Endothelial cell of umbilical vein (primary cell): ENCODE results near the gene RPL35A. TPM values are rescaled to one million over a fixed set of nuclear protein-coding genes. Genes with fewer than 3 reads are reported as not detected.
A peak's percentile ranks its signal among the peaks of the same experiment; 100 is the strongest.
"Not testable (repeated sequence)": the region's sequence is repeated elsewhere in the genome, so short reads cannot be mapped to it uniquely, and the experiment has no call there.

Experiments used
- BruUV-seq: library from RNA; stranded (reverse); fragments of 400-500 nt; replicated peaks from 2 replicates; lab custom pipeline; 2021; lab: Mats Ljungman, UMichigan
- CTCF ChIA-PET: fragments of 300-600, 350-600 bp; sonication (Branson Sonifier 250); formaldehyde crosslinking; loops from one replicate; lab custom pipeline; 2021; ENCODE audit warnings: antibody characterized with exemption, inconsistent platforms; lab: Charles Lee
- POLR2A ChIA-PET: fragments of 300-600, 350-600 bp; sonication (Branson Sonifier 250); formaldehyde crosslinking; loops from one replicate; lab custom pipeline; 2021; ENCODE audit warnings: antibody characterized with exemption, inconsistent platforms; lab: Charles Lee
- DNase-seq: peaks from one replicate; pipeline ENCODE4 v3.0.0-alpha.2; 2011; ENCODE audit warnings: low read depth, low spot score
- FAIRE-seq: peaks from 2 replicates; lab custom pipeline; 2011; peaks lifted over from hg19 to GRCh38; lab: Jason Lieb, UNC
- H2AFZ ChIP-seq: 2 replicates; pipeline ENCODE4 v1.6.0; 2012; ENCODE audit warnings: low read depth, low read length, control low read depth, inconsistent platforms
- H3K27ac ChIP-seq: 2 replicates; pipeline ENCODE4 v1.5.1; 2011; ENCODE audit warnings: low read depth, mild to moderate bottlenecking, control low read depth, low read length, moderate library complexity; ENCODE audit not compliant: insufficient read depth
- H3K27me3 ChIP-seq, 2 experiments: 2 replicates each; pipeline versions ENCODE4 v1.6.0 to v1.6.1; 2011; ENCODE audit warnings: low read length in 2 of 2, mixed read lengths in 1 of 2; ENCODE audit not compliant: control insufficient read depth in 2 of 2, insufficient read depth in 2 of 2
- H3K36me3 ChIP-seq, 2 experiments: 2 replicates in 1 of 2; 3 replicates in 1 of 2; pipeline ENCODE4 v1.5.1; 2011; ENCODE audit warnings: low read length in 2 of 2, mild to moderate bottlenecking in 1 of 2, moderate library complexity in 1 of 2; ENCODE audit not compliant: control insufficient read depth in 2 of 2, insufficient read depth in 2 of 2; ENCODE audit errors: extremely low read depth in 1 of 2
- H3K4me1 ChIP-seq: 3 replicates; pipeline ENCODE4 v1.5.1; 2011; ENCODE audit warnings: mild to moderate bottlenecking, low read length; ENCODE audit not compliant: control insufficient read depth, insufficient read depth; ENCODE audit errors: extremely low read depth
- H3K4me2 ChIP-seq: 2 replicates; pipeline ENCODE4 v1.6.1; 2011; ENCODE audit warnings: low read length, control low read depth, mixed read lengths; ENCODE audit not compliant: insufficient read depth
- H3K4me3 ChIP-seq, 3 experiments: fragments of 200-600 bp in 1 of 3; sonication (generic), shearing (Covaris generic) in 1 of 3; replicated peaks in 1 of 3; 2 replicates each; pipeline ENCODE4 v1.5.1; 2011 to 2016; ENCODE audit warnings: control low read depth in 3 of 3, low read length in 3 of 3, mild to moderate bottlenecking in 2 of 3, inconsistent platforms in 1 of 3, low read depth in 1 of 3, moderate library complexity in 1 of 3; ENCODE audit not compliant: insufficient read depth in 1 of 3
- H3K79me2 ChIP-seq: 2 replicates; pipeline ENCODE4 v1.6.0; 2012; ENCODE audit warnings: low read length, inconsistent platforms; ENCODE audit not compliant: control insufficient read depth, insufficient read depth
- H3K9ac ChIP-seq: replicated peaks from 2 replicates; pipeline ENCODE3; 2011; ENCODE audit warnings: low read length, control low read depth; ENCODE audit not compliant: insufficient read depth; ENCODE audit errors: extremely low read depth
- H3K9me1 ChIP-seq: replicated peaks from 3 replicates; pipeline ENCODE4 v1.6.0; 2011; ENCODE audit warnings: mild to moderate bottlenecking, low read length; ENCODE audit not compliant: control insufficient read depth, insufficient read depth; ENCODE audit errors: extremely low read depth
- H3K9me3 ChIP-seq: replicated peaks from 2 replicates; pipeline ENCODE4 v1.5.1; 2012; ENCODE audit warnings: low read length, inconsistent platforms; ENCODE audit not compliant: control insufficient read depth, insufficient read depth
- H4K20me1 ChIP-seq: replicated peaks from 2 replicates; pipeline ENCODE3; 2011; ENCODE audit warnings: mild to moderate bottlenecking, low read length; ENCODE audit not compliant: control insufficient read depth, insufficient read depth; ENCODE audit errors: extremely low read depth
- FOS ChIP-seq: IDR thresholded peaks from 2 replicates; pipeline ENCODE4 v1.6.1; 2011; ENCODE audit warnings: mild to moderate bottlenecking, low read length, moderate library complexity, borderline replicate concordance; ENCODE audit not compliant: insufficient read depth
- JUN ChIP-seq: IDR thresholded peaks from 2 replicates; pipeline ENCODE4 v1.6.1; 2011; ENCODE audit warnings: borderline replicate concordance, low read depth; ENCODE audit not compliant: insufficient read length, insufficient read depth
- POLR2AphosphoS5 ChIP-seq: IDR thresholded peaks from 2 replicates; pipeline ENCODE4 v1.6.1; 2012; ENCODE audit warnings: low read depth, mild to moderate bottlenecking, control low read depth, low read length, moderate library complexity; ENCODE audit not compliant: insufficient read depth
- dilution Hi-C: fragments of 300-500 bp; cut with MboI; formaldehyde crosslinking; loops from one replicate; pipeline ENCODE4 v1.15.0; 2019; ENCODE audit warnings: low sequenced_read_pairs; ENCODE audit not compliant: extremely low pct_ligation_motif_present
- intact Hi-C: fragments of 100-400 bp; cut with micrococcal nuclease; formaldehyde crosslinking; loops from one replicate; pipeline ENCODE4 v1.10.0; 2022
- polyA plus RNA-seq, 4 experiments: library from polyadenylated mRNA; depleted of rRNA in 3 of 4; stranded (reverse) in 3 of 4; unstranded in 1 of 4; fragments of >200 nt; gene quantifications; 2 replicates each; pipeline versions ENCODE4 v1.2.1 to v1.2.3, GENCODE V29; 2011 to 2012; ENCODE audit warnings: missing spikeins in 1 of 4
- total RNA-seq: library from RNA; stranded (reverse); gene quantifications from 2 replicates; pipeline ENCODE4 v1.2.3, GENCODE V29; 2021
- TF ChIP-seq, protein P1 (sequence below), 2 donors: IDR thresholded peaks; 1 replicate in 1 of 2; 2 replicates in 1 of 2; pipeline ENCODE4 v1.5.1; 2011; ENCODE audit warnings: low read length in 2 of 2, mild to moderate bottlenecking in 2 of 2, moderate library complexity in 2 of 2, control low read depth in 1 of 2, inconsistent platforms in 1 of 2, low read depth in 1 of 2; ENCODE audit not compliant: insufficient read depth in 1 of 2; ENCODE audit errors: extremely low read depth in 1 of 2

RPL35A gene
- total and polyA plus RNA-seq, 2 donors (not counting 3 experiments of a cell fraction or from before 2014, with no cell fraction given): 566 to 1,094 TPM

DNA sequence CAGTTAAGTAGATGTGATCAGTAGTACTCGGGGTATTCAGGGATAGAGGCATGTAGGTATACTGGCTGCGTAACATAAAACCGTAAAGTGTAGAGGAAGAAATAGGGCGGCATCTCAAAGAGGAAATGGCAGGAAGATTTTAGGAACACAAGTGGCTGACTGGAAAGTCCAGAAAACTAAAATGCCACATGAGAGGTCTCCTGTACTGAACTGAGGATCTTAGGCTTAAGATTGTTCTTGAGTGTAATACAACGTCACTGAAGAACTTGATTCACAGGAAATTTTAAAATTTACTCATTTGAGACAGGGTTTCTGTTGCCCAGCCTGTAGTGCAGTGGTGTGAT, 7.8 kb downstream of the RPL35A start:
- Histone ChIP-seq H3K4me1 (peaks cover 25% of the 10 kb centered on the region), H3K36me3 (peaks cover 21 to 28% of the 10 kb centered on the region in 2 experiments), H4K20me1 (peaks cover 2% of the 10 kb centered on the region), H3K9me1 (no peaks in the 10 kb centered on the region), H3K27me3 (no peaks in the 10 kb centered on the region), H3K79me2 (peaks cover 20% of the 10 kb centered on the region), H3K4me2 (no peak overlapping the region), H3K9ac (no peak overlapping the region), H2AFZ (no peak overlapping the region), H3K9me3 (no peaks in the 10 kb centered on the region), H3K27ac (no peak overlapping the region), H3K4me3 (no peak overlapping the region)
- FAIRE-seq: no peak
- dilution Hi-C loops (no loop called here), intact Hi-C loops (no loop called here)
- ChIA-PET CTCF (no interaction called here), POLR2A (interaction anchor here (0.7 kb wide), 1 partner anchor 12 kb away, joined by 4 read pairs; no protein-coding TSS in a partner anchor)
- no peak for DNase-seq
- TF ChIP-seq POLR2AphosphoS5: peak; percentile 21
- TF ChIP-seq FOS: no peak
- TF ChIP-seq JUN: no peak
- BruUV-seq: no TSS peak

DNA sequence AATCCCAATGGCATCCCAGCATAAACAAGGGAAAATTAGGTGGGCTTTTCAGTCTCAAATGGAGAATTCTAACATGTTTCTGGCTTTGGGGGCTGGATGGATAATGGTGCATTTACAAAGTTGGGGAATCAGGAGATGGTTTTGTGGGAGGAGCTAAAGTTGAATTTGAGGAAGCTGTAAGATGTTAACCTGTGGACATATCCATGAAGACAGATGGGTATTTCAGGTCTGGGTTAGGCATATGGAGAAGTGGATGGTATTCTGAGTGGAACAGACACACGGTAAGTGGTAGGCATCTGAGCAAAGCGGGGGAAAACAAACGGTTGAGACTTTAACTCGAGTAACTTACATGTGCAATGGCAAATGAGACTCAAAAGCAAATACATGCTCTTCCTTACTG, 8.4 kb downstream of the RPL35A start:
- POLR2A ChIA-PET: interaction anchor here (0.7 kb wide), 1 partner anchor 12 kb away, joined by 4 read pairs; no protein-coding TSS in a partner anchor
- peaks cover 20% of the 10 kb centered on the region for H3K4me1 ChIP-seq
- dilution Hi-C loops: no loop called here
- H3K79me2 ChIP-seq: peaks cover 14% of the 10 kb centered on the region
- H3K9me3 ChIP-seq: no peaks in the 10 kb centered on the region
- DNase-seq (no peak), FAIRE-seq (no peak)
- no peak overlapping the region for H3K27ac ChIP-seq
- intact Hi-C loops: no loop called here
- H2AFZ ChIP-seq: no peak overlapping the region
- H4K20me1 ChIP-seq: peaks cover 2% of the 10 kb centered on the region
- H3K4me2 ChIP-seq: no peak overlapping the region
- H3K9me1 ChIP-seq: no peaks in the 10 kb centered on the region
- H3K27me3 ChIP-seq: no peaks in the 10 kb centered on the region
- no peak overlapping the region for H3K4me3 ChIP-seq
- H3K9ac ChIP-seq: no peak overlapping the region
- TF ChIP-seq, protein P1, sequence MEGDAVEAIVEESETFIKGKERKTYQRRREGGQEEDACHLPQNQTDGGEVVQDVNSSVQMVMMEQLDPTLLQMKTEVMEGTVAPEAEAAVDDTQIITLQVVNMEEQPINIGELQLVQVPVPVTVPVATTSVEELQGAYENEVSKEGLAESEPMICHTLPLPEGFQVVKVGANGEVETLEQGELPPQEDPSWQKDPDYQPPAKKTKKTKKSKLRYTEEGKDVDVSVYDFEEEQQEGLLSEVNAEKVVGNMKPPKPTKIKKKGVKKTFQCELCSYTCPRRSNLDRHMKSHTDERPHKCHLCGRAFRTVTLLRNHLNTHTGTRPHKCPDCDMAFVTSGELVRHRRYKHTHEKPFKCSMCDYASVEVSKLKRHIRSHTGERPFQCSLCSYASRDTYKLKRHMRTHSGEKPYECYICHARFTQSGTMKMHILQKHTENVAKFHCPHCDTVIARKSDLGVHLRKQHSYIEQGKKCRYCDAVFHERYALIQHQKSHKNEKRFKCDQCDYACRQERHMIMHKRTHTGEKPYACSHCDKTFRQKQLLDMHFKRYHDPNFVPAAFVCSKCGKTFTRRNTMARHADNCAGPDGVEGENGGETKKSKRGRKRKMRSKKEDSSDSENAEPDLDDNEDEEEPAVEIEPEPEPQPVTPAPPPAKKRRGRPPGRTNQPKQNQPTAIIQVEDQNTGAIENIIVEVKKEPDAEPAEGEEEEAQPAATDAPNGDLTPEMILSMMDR (IDR thresholded peaks at IDR 0.05; ENCODE audit: extremely low read depth in 1 of 2, insufficient read depth in 1 of 2, low read depth in 1 of 2, low read length in 2 of 2): no peak
- no peak for TF ChIP-seq FOS
- H3K36me3 ChIP-seq: peaks cover 19 to 28% of the 10 kb centered on the region in 2 experiments
- CTCF ChIA-PET: no interaction called here
- BruUV-seq: no TSS peak

DNA sequence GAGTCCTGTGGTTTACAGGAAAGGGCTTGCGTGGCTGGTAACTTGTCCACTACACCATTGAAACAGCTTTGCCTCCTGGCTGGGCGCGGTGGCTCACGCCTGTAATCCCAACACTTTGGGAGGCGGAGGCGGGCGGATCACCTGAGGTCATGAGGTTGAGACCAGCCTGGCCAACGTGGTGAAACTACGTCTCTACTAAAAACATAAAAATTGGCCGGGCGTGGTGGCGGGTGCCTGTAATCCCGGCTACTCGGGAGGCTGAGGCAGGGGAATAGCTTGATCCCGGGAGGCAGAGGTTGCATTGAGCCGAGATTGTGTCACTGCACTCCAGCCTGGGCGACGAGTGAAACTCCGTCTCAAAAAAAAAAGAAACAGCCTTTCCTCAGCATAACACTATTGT, 8.9 kb downstream of the RPL35A start:
- H3K27ac ChIP-seq, H3K4me3 ChIP-seq, H4K20me1 ChIP-seq, H3K9me3 ChIP-seq, H3K79me2 ChIP-seq, H3K9me1 ChIP-seq, FAIRE-seq, H3K27me3 ChIP-seq, H2AFZ ChIP-seq, DNase-seq, H3K9ac ChIP-seq, POLR2A ChIA-PET, BruUV-seq, dilution Hi-C loops, CTCF ChIA-PET, intact Hi-C loops: not testable (repeated sequence)
- peaks cover 17 to 23% of the 10 kb centered on the region in 2 experiments for H3K36me3 ChIP-seq
- H3K4me1 ChIP-seq: peaks cover 15% of the 10 kb centered on the region
- H3K4me2 ChIP-seq: peak overlapping the region; percentile 57
